Tibial nerve (tissue), 4 donors: ENCODE data around the gene VSIR. TPM values are rescaled to one million over a fixed set of nuclear protein-coding genes. Genes with fewer than 3 reads are reported as not detected.

Source experiments
- DNase-seq, 2 donors: peaks; one replicate each; pipeline ENCODE4 v3.0.0-alpha.2; 2019; ENCODE audit warnings: low spot score in 2 of 2
- H3K27ac ChIP-seq, 4 donors: fragments of 200-600 bp; sonication (generic) in 3 of 4; one replicate each; pipeline ENCODE4 v1.5.1; 2017 to 2019; ENCODE audit warnings: mild to moderate bottlenecking in 1 of 4
- H3K27me3 ChIP-seq, 2 donors: fragments of 200-600 bp; sonication (generic) in 1 of 2; one replicate each; pipeline versions ENCODE4 v1.5.1 to v1.6.0; 2017 to 2019
- H3K36me3 ChIP-seq, 3 donors: fragments of 200-600 bp; sonication (generic); one replicate each; pipeline ENCODE4 v1.5.1; 2018 to 2019
- H3K4me1 ChIP-seq, 4 donors: fragments of 200-600 bp; sonication (generic) in 3 of 4; one replicate each; pipeline ENCODE4 v1.5.1; 2017 to 2019
- H3K4me3 ChIP-seq, 4 donors: fragments of 200-600 bp; sonication (generic) in 3 of 4; one replicate each; pipeline ENCODE4 v1.5.1; 2017 to 2019; ENCODE audit warnings: mild to moderate bottlenecking in 1 of 4, moderate library complexity in 1 of 4
- H3K9me3 ChIP-seq, 4 donors: fragments of 200-600 bp; sonication (generic) in 3 of 4; one replicate each; pipeline ENCODE4 v1.5.1; 2017 to 2019
- CTCF ChIP-seq, 5 experiments: fragments of 200-600 bp in 3 of 5; fragments of 450-650 bp in 2 of 5; sonication (generic) in 3 of 5; IDR thresholded peaks; one replicate each; pipeline ENCODE4 v1.5.1; 2016 to 2019; ENCODE audit warnings: antibody characterized with exemption in 5 of 5, mild to moderate bottlenecking in 3 of 5, moderate library complexity in 2 of 5
- EP300 ChIP-seq, 2 donors: sonication (generic); formaldehyde crosslinking; IDR thresholded peaks; one replicate each; pipeline ENCODE4 v1.6.1; 2017; ENCODE audit warnings: antibody characterized with exemption in 2 of 2, mild to moderate bottlenecking in 1 of 2
- POLR2A ChIP-seq, 2 donors: fragments of 450-650 bp; IDR thresholded peaks; one replicate each; pipeline ENCODE4 v1.6.1; 2017; ENCODE audit warnings: antibody characterized with exemption in 2 of 2, mild to moderate bottlenecking in 2 of 2, moderate library complexity in 2 of 2
- WGBS, 2 donors: methylation state at CpG; one replicate each; pipeline ENCODE4 v1.1.5; 2018; 5-methylcytosine and 5-hydroxymethylcytosine counted together
- small RNA-seq: library from RNA; depleted of rRNA; stranded (forward); fragments of <200 nt; gene quantifications from one replicate; pipeline ENCODE3, GENCODE V24; 2016
- total RNA-seq, 4 donors: library from RNA; depleted of rRNA; stranded (reverse); fragments of >200 nt; gene quantifications; one replicate each; pipeline ENCODE4 v1.1.0, GENCODE V29; 2016

VSIR gene
- total RNA-seq, 4 donors from 2014 or later, result 133 to 227 (median 151) TPM

DNA sequence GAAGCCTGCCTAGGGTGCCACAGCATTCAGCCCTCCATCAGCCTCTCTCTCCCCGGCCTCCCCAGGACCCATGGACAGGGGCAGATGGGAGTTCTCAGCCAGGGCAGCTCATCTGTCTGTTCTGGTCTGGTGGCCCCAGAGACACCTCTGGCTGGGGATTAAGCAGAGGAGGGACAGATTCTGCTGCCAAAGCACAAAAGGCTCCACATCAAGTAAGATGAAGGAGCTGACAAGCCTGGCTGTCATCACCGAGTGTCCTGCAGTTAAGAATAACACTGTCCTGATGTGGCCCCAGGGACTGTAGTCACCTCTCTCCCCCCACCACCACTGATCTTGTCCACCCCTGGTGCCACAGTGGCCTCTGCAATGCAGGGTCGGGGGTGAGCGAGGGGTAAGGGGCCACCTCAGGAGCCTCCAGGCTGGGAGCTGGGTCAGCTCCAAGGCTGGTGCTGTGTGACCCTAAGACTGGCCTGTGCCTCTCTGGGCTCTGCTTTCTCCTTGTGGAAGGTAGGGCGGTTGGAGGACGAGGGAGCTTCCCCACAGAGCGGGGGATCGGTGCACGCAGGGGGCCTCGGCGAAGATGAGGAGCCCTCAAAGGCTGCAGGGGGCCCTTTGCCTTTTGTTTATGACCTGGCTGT lies 72.5 kb downstream of the VSIR start:
- no peak for DNase-seq
- Histone ChIP-seq H3K9me3 (no peaks in the 10 kb centered on the region), H3K4me3 (no peak overlapping the region), H3K27me3 (no peaks in the 10 kb centered on the region), H3K4me1 (peaks cover 0 to 13% (median 4%) of the 10 kb centered on the region in 4 donors), H3K36me3 (no peaks in the 10 kb centered on the region), H3K27ac (no peak overlapping the region)
- 82 to 85% methylated on average over 11 of the region's 11 CpGs for WGBS, 2 donors
- TF ChIP-seq CTCF (IDR thresholded peaks at IDR 0.05) (no peak), EP300 (IDR thresholded peaks at IDR 0.05) (no peak), POLR2A (IDR thresholded peaks at IDR 0.05) (no peak)

DNA sequence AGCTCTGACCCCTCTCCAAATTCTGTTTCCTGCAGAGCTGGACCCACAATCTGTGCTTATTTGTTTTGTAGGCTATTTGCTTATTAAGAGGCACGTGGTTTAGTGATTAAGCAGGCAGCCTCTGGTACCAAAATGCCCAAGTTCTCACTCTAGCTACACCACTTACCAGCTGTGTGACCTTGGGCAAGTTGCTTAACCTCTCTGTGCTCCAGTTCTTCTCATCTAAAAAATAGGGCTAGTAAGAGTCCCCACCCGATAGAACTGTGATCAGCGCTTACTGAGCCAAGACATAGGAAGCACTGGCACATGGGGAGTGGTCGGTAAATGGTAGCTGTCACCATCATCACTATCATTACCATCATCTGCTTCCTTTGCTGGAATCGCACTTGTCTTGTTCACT lies 74.6 kb downstream of the VSIR start:
- H3K4me3 ChIP-seq, result no peak overlapping the region
- H3K9me3 ChIP-seq, result no peaks in the 10 kb centered on the region
- no peaks in the 10 kb centered on the region for H3K27me3 ChIP-seq
- no peak for DNase-seq
- TF ChIP-seq CTCF (IDR thresholded peaks at IDR 0.05), result no peak
- TF ChIP-seq POLR2A (IDR thresholded peaks at IDR 0.05), result no peak
- no peak for TF ChIP-seq EP300 (IDR thresholded peaks at IDR 0.05)
- H3K36me3 ChIP-seq, result no peaks in the 10 kb centered on the region
- WGBS, 2 donors, result 83 to 86% methylated on average over 5 of the region's 5 CpGs
- peaks cover 0 to 21% (median 7%) of the 10 kb centered on the region in 4 donors for H3K4me1 ChIP-seq
- no peak overlapping the region for H3K27ac ChIP-seq

GRCh38 chr10:71697938-71698709 lies 75.2 kb downstream of the VSIR start:
- Histone ChIP-seq H3K4me3 (no peak overlapping the region), H3K27me3 (no peaks in the 10 kb centered on the region), H3K4me1 (peaks cover 0 to 21% (median 7%) of the 10 kb centered on the region in 4 donors), H3K36me3 (no peaks in the 10 kb centered on the region), H3K27ac (no peak overlapping the region), H3K9me3 (no peaks in the 10 kb centered on the region)
- DNase-seq, result no peak
- TF ChIP-seq EP300 (IDR thresholded peaks at IDR 0.05) (no peak), POLR2A (IDR thresholded peaks at IDR 0.05) (no peak)
- 63 to 72% methylated on average over 7 of the region's 7 CpGs for WGBS, 2 donors

Small RNA genes lying within 50 kb of the gene (small RNA-seq; reads per million reads assigned to genes)
- gene MIR7152, result not detected

Other genes starting within 250 kb of the VSIR start
- gene C10orf105, start 53.7 kb downstream of the VSIR start, total RNA-seq, result under 1 TPM; 0.20 to 0.42 (median 0.26) TPM
- 1,000 to 10,000 TPM in 1 of 4 donors, 100 to 1,000 TPM in 3; 757 to 1,009 (median 906) TPM for gene PSAP, start 77.7 kb upstream of the VSIR start, total RNA-seq
- 10 to 100 TPM; 41.2 to 56.4 (median 47.4) TPM for gene CHST3, start 190.9 kb upstream of the VSIR start, total RNA-seq